Activated CD4-positive, alpha-beta T cell treated with anti-CD3 and anti-CD28 coated beads, Interleukin-2, amount 10 ng/mL, durations not matched to agents 7 days and 5 days (primary cell): ENCODE data around the gene MCTP1. TPM values are rescaled to one million over a fixed set of nuclear protein-coding genes. Genes with fewer than 3 reads are reported as not detected.

Experiments used
- CTCF ChIA-PET: fragments of 350-600 bp; sonication (Branson Sonifier 250); formaldehyde crosslinking; loops from one replicate; lab custom pipeline; 2021; ENCODE audit warnings: antibody characterized with exemption; lab: Charles Lee
- POLR2A ChIA-PET: fragments of 350-600 bp; sonication (Branson Sonifier 250); formaldehyde crosslinking; loops from one replicate; lab custom pipeline; 2021; ENCODE audit warnings: antibody characterized with exemption; lab: Charles Lee
- DNase-seq: peaks from one replicate; pipeline ENCODE4 v3.0.0-alpha.2; 2020
- H3K27ac Mint-ChIP-seq: one replicate; pipeline ENCODE4 v1.8.0; 2021; ENCODE audit warnings: mild to moderate bottlenecking, moderate library complexity, mixed read lengths
- H3K27me3 Mint-ChIP-seq: one replicate; pipeline ENCODE4 v1.8.0; 2021; ENCODE audit warnings: mixed read lengths
- H3K36me3 Mint-ChIP-seq: one replicate; pipeline ENCODE4 v1.8.0; 2021; ENCODE audit warnings: low read depth, mixed read lengths
- H3K4me1 Mint-ChIP-seq: one replicate; pipeline ENCODE4 v1.8.0; 2021; ENCODE audit warnings: mixed read lengths
- H3K4me3 Mint-ChIP-seq: one replicate; pipeline ENCODE4 v1.8.0; 2021; ENCODE audit warnings: mild to moderate bottlenecking, moderate library complexity, mixed read lengths
- H3K9me3 Mint-ChIP-seq: one replicate; pipeline ENCODE4 v1.8.0; 2021; ENCODE audit warnings: mixed read lengths
- total RNA-seq, 2 experiments: library from RNA; stranded (reverse); gene quantifications; one replicate each; pipeline ENCODE4 v1.2.3, GENCODE V29; 2021

Gene MCTP1
- total RNA-seq, 2 experiments from 2014 or later: 0.08 TPM; not detected in 1

DNA sequence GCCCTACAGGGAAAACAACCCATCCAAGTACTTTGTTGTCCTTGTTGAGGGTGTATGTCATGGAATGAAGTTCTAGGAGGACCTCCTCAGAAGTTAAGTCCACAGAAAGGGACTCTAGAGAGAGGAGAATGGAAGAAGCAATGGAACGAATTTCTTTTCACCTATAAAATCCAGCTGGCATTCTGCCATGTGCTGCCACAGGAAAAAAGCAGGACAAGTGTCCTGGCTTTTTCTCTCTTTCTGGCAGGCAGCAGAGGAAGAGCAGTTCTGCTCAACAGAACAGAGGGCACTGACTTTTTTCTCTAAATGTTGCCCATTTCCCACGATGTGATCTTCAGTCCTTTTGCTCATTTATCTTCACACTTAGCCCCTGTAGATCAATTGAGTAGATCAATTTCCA lies 240.8 kb downstream of the MCTP1 start:
- Mint-ChIP-seq H3K27ac (no peak overlapping the region), H3K4me3 (no peak overlapping the region), H3K4me1 (no peaks in the 10 kb centered on the region), H3K9me3 (no peaks in the 10 kb centered on the region), H3K27me3 (no peaks in the 10 kb centered on the region), H3K36me3 (no peaks in the 10 kb centered on the region)
- ChIA-PET CTCF (no interaction called here), POLR2A (no interaction called here)
- no peak for DNase-seq

DNA sequence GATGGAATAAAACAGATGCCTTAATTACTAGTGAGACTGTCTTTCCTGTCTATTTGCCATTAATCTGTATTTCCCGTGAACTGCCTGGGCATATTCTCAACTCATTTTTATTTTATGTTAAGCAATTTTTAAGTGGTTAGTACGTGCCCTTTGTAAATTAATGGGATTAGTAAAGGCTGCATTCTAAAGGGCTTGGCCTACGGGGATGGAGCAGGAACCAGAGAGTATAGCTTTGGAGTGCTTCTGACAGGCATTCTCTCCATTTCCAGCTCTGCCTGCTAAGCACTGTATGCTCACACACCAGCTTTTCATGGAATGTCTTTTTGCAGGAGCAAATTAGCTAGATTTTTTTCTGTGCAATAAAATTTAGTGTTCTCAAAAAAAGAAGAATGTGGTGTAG lies 241.2 kb downstream of the MCTP1 start:
- no peaks in the 10 kb centered on the region for H3K27me3 Mint-ChIP-seq
- ChIA-PET POLR2A (no interaction called here), CTCF (no interaction called here)
- no peaks in the 10 kb centered on the region for H3K4me1 Mint-ChIP-seq
- H3K36me3 Mint-ChIP-seq: no peaks in the 10 kb centered on the region
- H3K27ac Mint-ChIP-seq: no peak overlapping the region
- H3K4me3 Mint-ChIP-seq: no peak overlapping the region
- DNase-seq: no peak
- H3K9me3 Mint-ChIP-seq: no peaks in the 10 kb centered on the region

DNA sequence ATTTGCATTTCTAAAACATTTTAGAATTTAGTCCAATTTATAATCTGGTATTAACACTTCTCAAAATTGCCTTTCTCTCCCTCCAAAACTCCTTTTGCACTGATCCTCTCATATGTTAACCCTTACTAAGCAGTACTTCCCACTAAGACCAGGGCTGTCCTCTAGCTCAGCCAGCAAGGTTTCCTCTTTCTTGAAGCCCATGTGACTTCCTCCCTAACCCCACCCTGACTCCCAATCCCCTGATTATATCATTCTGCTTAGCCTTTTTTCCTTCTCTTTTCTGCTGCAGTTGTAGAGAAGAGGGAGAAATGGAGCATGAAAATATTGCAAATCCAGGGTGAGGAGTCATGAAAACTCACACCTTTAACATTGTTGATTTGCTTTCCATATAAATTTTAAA lies 241.7 kb downstream of the MCTP1 start:
- H3K4me1 Mint-ChIP-seq: no peaks in the 10 kb centered on the region
- no peak overlapping the region for H3K27ac Mint-ChIP-seq
- no peaks in the 10 kb centered on the region for H3K27me3 Mint-ChIP-seq
- no peak for DNase-seq
- H3K9me3 Mint-ChIP-seq: no peaks in the 10 kb centered on the region
- ChIA-PET POLR2A (no interaction called here), CTCF (no interaction called here)
- no peaks in the 10 kb centered on the region for H3K36me3 Mint-ChIP-seq
- H3K4me3 Mint-ChIP-seq: no peak overlapping the region

GRCh38 chr5:95042037-95042436 lies 242.9 kb downstream of the MCTP1 start:
- Mint-ChIP-seq H3K4me3 (no peak overlapping the region), H3K4me1 (no peaks in the 10 kb centered on the region), H3K27ac (no peak overlapping the region), H3K36me3 (no peaks in the 10 kb centered on the region), H3K9me3 (no peaks in the 10 kb centered on the region), H3K27me3 (no peaks in the 10 kb centered on the region)
- DNase-seq: no peak
- ChIA-PET POLR2A (no interaction called here), CTCF (no interaction called here)

DNA sequence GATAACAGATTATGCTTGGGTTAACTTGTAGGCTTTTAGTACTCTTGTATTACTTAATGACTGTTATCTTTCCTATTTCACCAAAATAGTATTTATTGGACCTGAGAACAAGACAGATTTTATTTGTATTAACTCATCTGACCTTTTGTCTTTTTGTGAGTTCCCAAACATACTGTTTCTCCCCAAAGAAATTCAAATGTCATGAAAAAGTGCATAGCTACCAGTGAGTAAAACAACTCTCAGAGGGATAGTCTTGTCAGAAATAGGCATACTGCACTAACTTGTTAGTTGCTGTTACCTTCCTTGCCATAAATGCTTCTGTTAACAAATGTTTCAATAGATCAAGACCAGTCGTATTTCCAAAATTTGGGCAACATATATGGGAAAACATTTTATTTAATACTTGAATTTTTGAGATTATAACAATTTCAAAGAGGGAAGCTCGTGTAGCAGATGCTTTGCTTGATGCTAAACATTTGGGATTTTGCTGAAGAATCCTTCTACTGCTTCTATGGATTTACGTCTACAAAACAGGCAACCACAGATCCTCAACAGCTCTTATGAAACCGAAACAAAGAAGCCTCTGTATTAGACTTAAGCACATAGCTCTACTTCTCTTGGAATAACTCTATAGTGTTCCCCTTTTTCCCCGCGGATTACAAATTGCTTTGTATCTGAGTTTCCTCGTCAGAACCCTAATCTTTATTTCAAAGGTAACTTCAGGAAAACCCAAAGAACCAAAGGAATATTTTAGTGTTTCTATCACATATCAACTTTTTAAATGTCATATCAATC lies 248.8 kb downstream of the MCTP1 start:
- Mint-ChIP-seq H3K36me3 (no peaks in the 10 kb centered on the region), H3K27me3 (peaks cover 7% of the 10 kb centered on the region), H3K9me3 (peaks cover 5% of the 10 kb centered on the region), H3K27ac (no peak overlapping the region), H3K4me1 (no peaks in the 10 kb centered on the region), H3K4me3 (no peak overlapping the region)
- ChIA-PET POLR2A (no interaction called here), CTCF (no interaction called here)
- no peak for DNase-seq

- DNase-seq: no peak
- ChIA-PET CTCF (no interaction called here), POLR2A (no interaction called here)
- Mint-ChIP-seq H3K4me1 (peaks cover 2% of the 10 kb centered on the region), H3K9me3 (peaks cover 5% of the 10 kb centered on the region), H3K36me3 (no peaks in the 10 kb centered on the region), H3K27ac (no peak overlapping the region), H3K4me3 (no peak overlapping the region), H3K27me3 (peaks cover 7% of the 10 kb centered on the region)
Observed at GRCh38 chr5:95032801-95033200, 252.1 kb downstream of the MCTP1 start.

DNA sequence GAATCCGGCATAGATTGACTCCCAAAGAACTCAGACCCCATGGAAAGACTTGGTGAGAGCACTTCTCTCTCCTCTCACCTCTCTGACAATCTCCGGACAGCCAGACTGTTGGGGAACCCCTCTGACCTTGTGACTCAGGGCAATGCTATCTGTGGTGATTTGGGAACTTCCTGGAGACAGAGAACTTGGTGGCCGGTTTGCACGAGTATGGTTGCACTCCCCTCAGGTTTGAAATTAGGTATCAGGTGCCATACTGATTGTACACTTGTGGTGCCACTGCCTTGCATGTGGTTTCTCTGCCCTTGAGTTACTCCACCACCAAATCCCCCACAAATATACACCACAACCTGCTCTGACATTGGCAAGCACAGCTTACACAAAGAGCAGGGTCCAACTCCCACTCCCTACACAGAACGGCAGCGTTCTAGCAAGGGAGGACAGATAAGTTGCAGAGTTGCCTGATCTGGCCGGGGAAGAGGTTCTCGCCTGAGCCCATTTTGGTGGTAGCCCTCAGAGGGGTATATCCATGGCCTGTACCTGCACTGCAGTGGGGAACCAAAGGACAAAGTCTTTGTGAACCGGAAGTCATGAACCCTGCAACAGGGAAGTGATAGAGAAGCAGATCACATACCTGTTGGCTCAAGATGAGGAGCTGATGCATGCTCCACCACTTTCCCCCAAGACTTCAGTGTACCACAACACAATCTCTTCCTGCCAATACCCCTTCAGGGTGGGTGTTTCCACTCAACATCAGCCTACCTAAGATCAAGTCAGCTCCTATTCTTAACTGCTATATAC lies 255.1 kb downstream of the MCTP1 start:
- Mint-ChIP-seq H3K4me1 (peaks cover 12% of the 10 kb centered on the region), H3K9me3 (peaks cover 5% of the 10 kb centered on the region), H3K27ac (no peak overlapping the region), H3K27me3 (peaks cover 5% of the 10 kb centered on the region), H3K36me3 (no peaks in the 10 kb centered on the region), H3K4me3 (no peak overlapping the region)
- CTCF ChIA-PET: no interaction called here
- POLR2A ChIA-PET: no interaction called here
- no peak for DNase-seq

GRCh38 chr5:95027775-95028174 lies 257.1 kb downstream of the MCTP1 start:
- Mint-ChIP-seq H3K4me3 (no peak overlapping the region), H3K36me3 (no peaks in the 10 kb centered on the region)

GRCh38 chr5:95027151-95027721 lies 257.7 kb downstream of the MCTP1 start:
- no peaks in the 10 kb centered on the region for H3K27me3 Mint-ChIP-seq
- POLR2A ChIA-PET: no interaction called here
- CTCF ChIA-PET: no interaction called here
- H3K4me3 Mint-ChIP-seq: no peak overlapping the region
- H3K27ac Mint-ChIP-seq: no peak overlapping the region
- H3K36me3 Mint-ChIP-seq: no peaks in the 10 kb centered on the region
- DNase-seq: no peak
- H3K9me3 Mint-ChIP-seq: no peaks in the 10 kb centered on the region
- peaks cover 26% of the 10 kb centered on the region for H3K4me1 Mint-ChIP-seq

More at GRCh38 chr5:95027775-95028174, 257.1 kb downstream of the MCTP1 start:
- Mint-ChIP-seq H3K9me3 (peaks cover 4% of the 10 kb centered on the region), H3K4me1 (peaks cover 23% of the 10 kb centered on the region), H3K27ac (no peak overlapping the region), H3K27me3 (peaks cover 4% of the 10 kb centered on the region)
- CTCF ChIA-PET: no interaction called here
- DNase-seq: no peak
- POLR2A ChIA-PET: no interaction called here

- peaks cover 26% of the 10 kb centered on the region for H3K4me1 Mint-ChIP-seq
- DNase-seq: no peak
- H3K27ac Mint-ChIP-seq: no peak overlapping the region
- H3K27me3 Mint-ChIP-seq: no peaks in the 10 kb centered on the region
- no peaks in the 10 kb centered on the region for H3K36me3 Mint-ChIP-seq
- no peaks in the 10 kb centered on the region for H3K9me3 Mint-ChIP-seq
- no peak overlapping the region for H3K4me3 Mint-ChIP-seq
- ChIA-PET CTCF (no interaction called here), POLR2A (no interaction called here)
Observed at GRCh38 chr5:95026718-95027117, 258.2 kb downstream of the MCTP1 start.

DNA sequence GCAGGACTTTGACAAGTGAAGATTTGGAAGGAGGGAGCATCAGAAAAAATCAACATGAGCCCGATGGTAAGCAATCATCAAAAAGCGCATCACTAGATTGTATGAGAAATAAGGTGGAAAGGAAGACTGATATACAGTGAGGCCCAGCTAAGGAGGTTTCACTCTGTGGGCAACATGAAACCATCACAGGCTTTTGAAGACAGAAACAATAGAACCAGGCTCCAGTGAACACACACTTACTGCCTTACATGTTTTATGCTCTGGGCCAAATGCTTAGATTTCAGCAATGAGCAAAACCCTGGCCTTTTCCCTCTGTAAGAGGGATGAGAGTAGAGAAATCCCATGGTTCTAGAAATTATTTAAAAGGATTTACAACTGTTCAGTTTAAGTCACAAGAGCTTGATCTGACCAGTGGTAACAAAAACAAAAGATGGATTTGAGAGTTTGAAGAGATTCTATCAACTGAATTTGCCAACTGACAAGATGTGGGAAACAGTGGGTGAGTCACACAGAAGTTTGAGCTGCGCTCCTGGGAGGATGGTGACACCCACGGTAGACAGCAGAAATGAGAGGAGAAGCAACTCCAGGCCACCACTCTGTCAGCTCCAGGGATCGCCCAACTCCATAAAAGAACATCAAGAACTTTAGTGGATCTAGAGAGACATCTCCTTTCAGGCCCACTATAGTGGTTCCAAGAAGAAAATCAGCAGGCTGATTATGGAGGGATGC lies 261.8 kb downstream of the MCTP1 start:
- no peak overlapping the region for H3K4me3 Mint-ChIP-seq
- no peaks in the 10 kb centered on the region for H3K27me3 Mint-ChIP-seq
- CTCF ChIA-PET: no interaction called here
- POLR2A ChIA-PET: no interaction called here
- no peaks in the 10 kb centered on the region for H3K36me3 Mint-ChIP-seq
- peaks cover 26% of the 10 kb centered on the region for H3K4me1 Mint-ChIP-seq
- H3K27ac Mint-ChIP-seq: no peak overlapping the region
- no peak for DNase-seq
- no peaks in the 10 kb centered on the region for H3K9me3 Mint-ChIP-seq

- Mint-ChIP-seq H3K9me3 (no peaks in the 10 kb centered on the region), H3K4me1 (peaks cover 14% of the 10 kb centered on the region), H3K4me3 (no peak overlapping the region), H3K27ac (no peak overlapping the region), H3K27me3 (no peaks in the 10 kb centered on the region), H3K36me3 (no peaks in the 10 kb centered on the region)
- CTCF ChIA-PET: no interaction called here
- DNase-seq: no peak
- POLR2A ChIA-PET: no interaction called here
Observed at GRCh38 chr5:95020345-95020744, 264.5 kb downstream of the MCTP1 start.

DNA sequence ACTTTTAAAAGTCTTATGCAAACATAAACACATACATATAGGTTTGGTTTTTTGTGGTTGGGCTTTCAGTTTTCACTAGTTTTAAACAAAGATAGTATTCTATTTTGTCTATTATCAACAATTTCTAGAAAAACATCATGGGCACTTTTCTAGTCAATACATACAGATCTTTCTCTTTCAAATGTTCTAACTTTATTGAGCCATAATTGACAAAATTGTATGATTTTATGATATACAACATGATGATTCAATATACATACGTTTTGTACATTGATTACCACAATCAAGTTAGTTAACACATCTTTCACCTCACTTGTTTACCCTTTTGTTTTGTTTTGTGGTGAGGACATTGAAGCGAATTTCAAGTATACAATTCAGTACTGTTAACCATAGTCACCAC lies 265.9 kb downstream of the MCTP1 start:
- CTCF ChIA-PET: no interaction called here
- POLR2A ChIA-PET: no interaction called here
- Mint-ChIP-seq H3K27ac (no peak overlapping the region), H3K36me3 (no peaks in the 10 kb centered on the region), H3K9me3 (no peaks in the 10 kb centered on the region), H3K4me1 (peaks cover 12% of the 10 kb centered on the region), H3K27me3 (no peaks in the 10 kb centered on the region), H3K4me3 (no peak overlapping the region)
- DNase-seq: no peak
